GM13976 (cell line): ENCODE measurements around the gene PDE1A.

Experiments used
- DNase-seq: peaks from one replicate; pipeline ENCODE4 v3.0.0; 2012; ENCODE audit warnings: low spot score
- CTCF ChIP-seq: IDR thresholded peaks from 2 replicates; pipeline ENCODE4 v1.5.1; 2012; ENCODE audit warnings: borderline replicate concordance, mild to moderate bottlenecking; ENCODE audit not compliant: insufficient read depth; ENCODE audit errors: extremely low read depth, missing control alignments, control extremely low read depth
- in situ Hi-C: fragments of 300-500 bp; cut with MboI; formaldehyde crosslinking; loops from one replicate; pipeline ENCODE4 v1.12.0; 2022; ENCODE audit warnings: low sequenced_read_pairs, mixed read lengths, inconsistent platforms; ENCODE audit not compliant: unreplicated experiment

The PDE1A gene

GRCh38 chr2:182351427-182351826 is 75.4 kb downstream of the PDE1A start:
- no peak for DNase-seq
- in situ Hi-C loops, result no loop called here
- no peak for TF ChIP-seq CTCF

GRCh38 chr2:182349268-182349667 is 77.6 kb downstream of the PDE1A start:
- no peak for TF ChIP-seq CTCF
- no peak for DNase-seq
- in situ Hi-C loops, result no loop called here

- no peak for DNase-seq
Observed at GRCh38 chr2:182345384-182345783, 81.5 kb downstream of the PDE1A start.

GRCh38 chr2:182330451-182331305 is 96.2 kb downstream of the PDE1A start:
- in situ Hi-C loops, result no loop called here
- no peak for DNase-seq

More at GRCh38 chr2:182345384-182345783, 81.5 kb downstream of the PDE1A start:
- in situ Hi-C loops, result no loop called here
- no peak for TF ChIP-seq CTCF

GRCh38 chr2:182324665-182325064 is 102.2 kb downstream of the PDE1A start:
- in situ Hi-C loops, result no loop called here
- no peak for DNase-seq
- no peak for TF ChIP-seq CTCF

More at GRCh38 chr2:182330451-182331305, 96.2 kb downstream of the PDE1A start:
- TF ChIP-seq CTCF, result no peak

GRCh38 chr2:182321096-182321495 is 105.7 kb downstream of the PDE1A start:
- DNase-seq, result no peak
- in situ Hi-C loops, result no loop called here
- TF ChIP-seq CTCF, result no peak
